NCI-H2107 (cell line): Measurements from ENCODE around the gene C12orf57.
A peak's percentile ranks its signal among the peaks of the same experiment; 100 is the strongest.
"Not testable (repeated sequence)": the region's sequence is repeated elsewhere in the genome, so short reads cannot be mapped to it uniquely, and the experiment has no call there.

Source experiments
- DNase-seq: peaks from one replicate; lab custom pipeline; 2025; lab: John Stamatoyannopoulos, UW

The C12orf57 gene

GRCh38 chr12:6943722-6944380, at the start of gene C12orf57, which contains the start of gene RNU7-1:
Gene C12orf57, plus strand, starts transcription at chr12:6944022. Its CDS starts 100 bp downstream, at chr12:6944122.
Gene RNU7-1, plus strand, starts transcription at chr12:6943816.
- peak; percentile 74 for DNase-seq

GRCh38 chr12:6894321-6894720, 49.5 kb upstream of the C12orf57 start:
- DNase-seq, result no peak

GRCh38 chr12:6896846-6897435, 46.9 kb upstream of the C12orf57 start:
- no peak for DNase-seq

GRCh38 chr12:6899427-6899826, 44.4 kb upstream of the C12orf57 start:
- DNase-seq, result no peak

- no peak for DNase-seq
Observed at GRCh38 chr12:6899837-6900519, 43.8 kb upstream of the C12orf57 start.

- DNase-seq, result no peak
Observed at GRCh38 chr12:6902448-6902847, 41.4 kb upstream of the C12orf57 start.

- no peak for DNase-seq
Observed at GRCh38 chr12:6903722-6904121, 40.1 kb upstream of the C12orf57 start.

GRCh38 chr12:6904280-6905276, 39.2 kb upstream of the C12orf57 start, which contains the start of gene LRRC23:
Gene LRRC23, plus strand, starts transcription at chr12:6904822. Its CDS starts 812 bp downstream, at chr12:6905634.
- DNase-seq, result peak; percentile 93

GRCh38 chr12:6905414-6906040, 38.3 kb upstream of the C12orf57 start:
- no peak for DNase-seq

GRCh38 chr12:6908141-6908540, 35.7 kb upstream of the C12orf57 start:
- not testable (repeated sequence) for DNase-seq

GRCh38 chr12:6909421-6910145, 34.2 kb upstream of the C12orf57 start:
- DNase-seq, result no peak

- no peak for DNase-seq
Observed at GRCh38 chr12:6912164-6912935, 31.5 kb upstream of the C12orf57 start.

- DNase-seq, result no peak
Observed at GRCh38 chr12:6914246-6914946, 29.4 kb upstream of the C12orf57 start, which contains the start of gene ENO2. Gene ENO2, plus strand, starts transcription at chr12:6914580. Its CDS starts 1,253 bp downstream, at chr12:6915833.

- no peak for DNase-seq
Observed at GRCh38 chr12:6914947-6915788, 28.7 kb upstream of the C12orf57 start.

- no peak for DNase-seq
Observed at GRCh38 chr12:6915789-6916285, 28.0 kb upstream of the C12orf57 start.

GRCh38 chr12:6916426-6917200, 27.2 kb upstream of the C12orf57 start:
- DNase-seq, result no peak
